ENCODE results near the gene TMEM89.

DNA sequence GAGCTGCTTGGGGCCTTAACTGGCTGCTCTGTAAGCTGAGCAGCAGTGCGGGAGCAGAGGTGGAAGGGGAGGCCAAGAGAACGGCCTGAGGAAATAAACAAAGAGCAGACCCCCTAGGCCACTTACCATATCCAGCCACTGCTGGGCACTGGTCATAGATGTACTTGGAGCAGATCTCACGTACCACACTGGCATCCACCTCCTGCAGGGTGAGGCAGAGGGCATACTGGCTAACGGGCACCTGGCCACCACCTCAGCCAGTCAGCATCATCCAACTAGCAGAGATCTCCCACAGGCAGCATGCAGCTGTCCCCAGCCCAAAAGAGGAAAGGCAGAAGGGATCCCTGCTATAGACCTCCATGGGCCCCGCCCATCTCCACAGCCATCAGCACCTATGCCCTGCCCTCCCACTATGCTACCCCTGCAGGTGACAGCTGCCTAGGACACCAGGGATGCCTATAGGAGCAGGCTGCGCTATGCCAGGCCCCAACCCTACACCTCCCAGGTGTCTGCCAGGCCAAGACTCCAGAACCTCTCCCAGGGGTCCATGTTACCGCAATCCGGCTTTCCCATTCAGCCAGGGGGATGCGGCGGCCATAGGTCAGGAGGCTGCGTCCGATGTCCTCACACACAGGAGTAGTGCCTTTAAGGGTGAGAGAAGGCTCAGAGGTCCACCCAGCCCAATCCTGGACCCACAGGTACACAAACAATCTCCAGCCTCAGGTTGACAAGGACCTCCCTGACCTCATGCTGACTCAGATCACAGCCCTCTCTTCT lies 21.9 kb downstream of the TMEM89 start:
- TF ChIP-seq, protein P1, sequence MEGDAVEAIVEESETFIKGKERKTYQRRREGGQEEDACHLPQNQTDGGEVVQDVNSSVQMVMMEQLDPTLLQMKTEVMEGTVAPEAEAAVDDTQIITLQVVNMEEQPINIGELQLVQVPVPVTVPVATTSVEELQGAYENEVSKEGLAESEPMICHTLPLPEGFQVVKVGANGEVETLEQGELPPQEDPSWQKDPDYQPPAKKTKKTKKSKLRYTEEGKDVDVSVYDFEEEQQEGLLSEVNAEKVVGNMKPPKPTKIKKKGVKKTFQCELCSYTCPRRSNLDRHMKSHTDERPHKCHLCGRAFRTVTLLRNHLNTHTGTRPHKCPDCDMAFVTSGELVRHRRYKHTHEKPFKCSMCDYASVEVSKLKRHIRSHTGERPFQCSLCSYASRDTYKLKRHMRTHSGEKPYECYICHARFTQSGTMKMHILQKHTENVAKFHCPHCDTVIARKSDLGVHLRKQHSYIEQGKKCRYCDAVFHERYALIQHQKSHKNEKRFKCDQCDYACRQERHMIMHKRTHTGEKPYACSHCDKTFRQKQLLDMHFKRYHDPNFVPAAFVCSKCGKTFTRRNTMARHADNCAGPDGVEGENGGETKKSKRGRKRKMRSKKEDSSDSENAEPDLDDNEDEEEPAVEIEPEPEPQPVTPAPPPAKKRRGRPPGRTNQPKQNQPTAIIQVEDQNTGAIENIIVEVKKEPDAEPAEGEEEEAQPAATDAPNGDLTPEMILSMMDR (IDR thresholded peaks at IDR 0.05): no peak
- TF ChIP-seq POLR2A (IDR thresholded peaks at IDR 0.05): no peak

Measured in thyroid gland (tissue), 4 donors.